ENCODE measurements around the gene DLEC1.

The DLEC1 gene

DNA sequence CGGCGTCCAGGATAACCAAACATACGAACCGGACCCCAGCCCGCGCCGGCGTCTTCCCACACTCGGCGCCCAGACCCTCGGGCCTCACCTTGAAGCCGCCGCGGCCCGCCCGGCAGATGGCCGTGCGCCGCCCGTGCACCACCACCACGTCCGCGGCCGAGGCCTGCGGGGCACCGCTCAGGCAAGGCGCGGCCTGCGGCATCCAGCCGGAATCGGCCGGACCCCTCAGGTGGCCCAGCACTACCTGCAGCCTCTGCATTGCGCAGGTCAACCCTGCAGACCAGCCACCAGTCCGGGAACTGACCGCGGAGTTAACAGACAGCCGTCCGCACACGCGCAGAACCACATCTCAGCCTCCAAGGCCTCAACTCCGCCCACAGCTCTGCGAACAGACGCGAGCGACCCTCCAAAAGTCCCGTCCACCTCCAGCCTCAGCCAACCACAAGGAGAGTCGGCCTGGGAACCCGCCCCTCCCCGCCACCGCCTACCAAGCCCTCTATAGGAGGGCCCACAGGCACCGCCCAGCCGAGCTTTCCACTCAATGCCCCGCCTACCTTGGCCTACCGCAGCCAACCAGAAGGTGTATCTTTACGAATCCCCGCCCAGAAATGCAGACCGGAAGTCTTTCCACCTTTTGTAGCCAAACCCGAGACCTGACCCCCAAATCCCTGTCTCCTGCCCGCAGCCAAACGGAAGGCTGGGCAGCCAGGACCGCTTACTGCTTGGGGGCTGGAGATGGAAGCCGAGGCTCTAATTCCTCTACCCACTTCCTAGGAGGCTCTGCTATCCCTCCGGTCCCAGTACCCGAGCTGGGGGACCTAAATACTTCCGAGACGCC lies 98.0 kb downstream of the DLEC1 start, which contains the start of gene ACAA1:
Gene ACAA1 (minus strand): TSS at position 351 of the 838 bp plus-strand sequence. CDS start 92 bp downstream, at position 259.
- ChIA-PET CTCF (interaction anchor here (0.6 kb wide), 1 partner anchor 209 kb away, joined by 4 read pairs; no protein-coding TSS in a partner anchor), POLR2A (ENCODE audit: low non-redundant PET) (interaction anchor here (0.7 kb wide), 2 partner anchors 28 to 193 kb away, joined by 3 to 4 read pairs; partner anchors contain the start of gene OXSR1)
- H3K27ac ChIP-seq: peak within 1 kb of the TSS; percentile 90
- TF ChIP-seq, protein P1, sequence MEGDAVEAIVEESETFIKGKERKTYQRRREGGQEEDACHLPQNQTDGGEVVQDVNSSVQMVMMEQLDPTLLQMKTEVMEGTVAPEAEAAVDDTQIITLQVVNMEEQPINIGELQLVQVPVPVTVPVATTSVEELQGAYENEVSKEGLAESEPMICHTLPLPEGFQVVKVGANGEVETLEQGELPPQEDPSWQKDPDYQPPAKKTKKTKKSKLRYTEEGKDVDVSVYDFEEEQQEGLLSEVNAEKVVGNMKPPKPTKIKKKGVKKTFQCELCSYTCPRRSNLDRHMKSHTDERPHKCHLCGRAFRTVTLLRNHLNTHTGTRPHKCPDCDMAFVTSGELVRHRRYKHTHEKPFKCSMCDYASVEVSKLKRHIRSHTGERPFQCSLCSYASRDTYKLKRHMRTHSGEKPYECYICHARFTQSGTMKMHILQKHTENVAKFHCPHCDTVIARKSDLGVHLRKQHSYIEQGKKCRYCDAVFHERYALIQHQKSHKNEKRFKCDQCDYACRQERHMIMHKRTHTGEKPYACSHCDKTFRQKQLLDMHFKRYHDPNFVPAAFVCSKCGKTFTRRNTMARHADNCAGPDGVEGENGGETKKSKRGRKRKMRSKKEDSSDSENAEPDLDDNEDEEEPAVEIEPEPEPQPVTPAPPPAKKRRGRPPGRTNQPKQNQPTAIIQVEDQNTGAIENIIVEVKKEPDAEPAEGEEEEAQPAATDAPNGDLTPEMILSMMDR (conservative IDR thresholded peaks at IDR 0.05; ENCODE audit: low read depth): no peak
- DNase-seq (ENCODE audit: low spot score): peak; percentile 93

DNA sequence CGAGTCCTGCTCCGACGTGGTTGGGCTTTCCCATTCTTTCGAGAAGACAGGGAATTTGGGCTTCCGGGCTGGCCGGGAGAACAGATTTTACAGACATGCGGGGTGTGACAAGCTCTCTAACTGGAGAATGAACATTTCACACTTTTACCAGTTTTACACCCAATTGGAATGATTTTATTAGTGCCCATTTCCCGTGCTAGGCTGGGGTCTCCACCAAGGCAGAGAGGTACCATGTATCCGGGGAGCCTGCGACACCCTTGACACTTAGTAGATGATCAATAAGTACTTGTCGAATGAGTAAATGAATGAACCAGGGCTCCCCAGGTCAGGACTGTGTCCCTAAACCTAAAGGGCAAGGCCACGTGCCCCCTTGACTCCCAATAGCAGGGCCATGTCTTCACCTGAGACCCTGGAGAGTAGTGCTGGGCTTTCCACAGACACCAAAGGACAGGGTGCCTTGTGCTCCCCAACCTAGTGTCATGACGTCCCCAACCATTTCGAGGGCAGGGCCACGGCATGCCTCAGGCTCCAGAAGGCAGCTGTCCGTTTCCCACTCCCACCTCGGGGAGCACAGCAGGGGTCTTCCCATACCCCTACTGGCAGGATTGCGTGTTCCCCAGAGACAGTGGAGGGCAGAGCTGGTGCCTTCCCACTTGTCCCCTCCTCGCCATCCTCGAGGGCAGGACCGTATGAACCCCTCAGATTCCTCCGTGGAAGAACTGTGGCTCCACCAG lies 98.8 kb downstream of the DLEC1 start:
- no peak for DNase-seq (ENCODE audit: low spot score)
- ChIA-PET POLR2A (ENCODE audit: low non-redundant PET) (interaction anchor here (0.7 kb wide), 1 partner anchor 194 kb away, joined by 3 read pairs; no protein-coding TSS in a partner anchor), CTCF (no interaction called here)
- peak overlapping the region; percentile 90 for H3K27ac ChIP-seq
- TF ChIP-seq, protein P1 (conservative IDR thresholded peaks at IDR 0.05; ENCODE audit: low read depth): no peak

DNA sequence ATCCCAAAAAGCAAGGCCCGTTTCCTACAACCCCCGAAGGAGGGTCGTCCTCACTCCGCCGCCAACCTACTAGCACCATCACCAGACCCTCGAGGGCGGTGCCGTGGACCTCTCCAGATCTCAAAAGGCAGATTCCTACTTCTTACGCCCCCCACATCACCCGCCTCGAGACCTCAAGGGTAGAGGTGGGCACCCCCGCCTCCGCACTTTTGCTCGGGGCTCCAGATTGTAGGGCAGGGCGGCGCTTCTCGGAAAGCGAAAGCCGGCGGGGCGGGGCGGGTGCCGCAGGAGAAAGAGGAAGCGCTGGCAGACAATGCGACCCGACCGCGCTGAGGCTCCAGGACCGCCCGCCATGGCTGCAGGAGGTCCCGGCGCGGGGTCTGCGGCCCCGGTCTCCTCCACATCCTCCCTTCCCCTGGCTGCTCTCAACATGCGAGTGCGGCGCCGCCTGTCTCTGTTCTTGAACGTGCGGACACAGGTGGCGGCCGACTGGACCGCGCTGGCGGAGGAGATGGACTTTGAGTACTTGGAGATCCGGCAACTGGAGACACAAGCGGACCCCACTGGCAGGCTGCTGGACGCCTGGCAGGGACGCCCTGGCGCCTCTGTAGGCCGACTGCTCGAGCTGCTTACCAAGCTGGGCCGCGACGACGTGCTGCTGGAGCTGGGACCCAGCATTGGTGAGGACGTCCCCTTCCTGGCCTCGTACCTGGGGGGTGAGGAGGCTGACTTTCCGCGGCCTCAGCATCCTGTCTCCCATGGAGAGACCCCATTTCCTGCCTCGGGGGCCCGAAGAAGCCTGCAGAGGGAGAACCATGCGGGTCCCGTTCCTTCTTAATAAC lies 99.6 kb downstream of the DLEC1 start, which contains the start of gene MYD88:
Gene MYD88 (plus strand): TSS at position 313 of the 842 bp plus-strand sequence. CDS start 40 bp downstream, at position 353.
- POLR2A ChIA-PET (ENCODE audit: low non-redundant PET): no interaction called here
- peak within 1 kb of the TSS; percentile 90 for H3K27ac ChIP-seq
- CTCF ChIA-PET: no interaction called here
- TF ChIP-seq, protein P1 (conservative IDR thresholded peaks at IDR 0.05; ENCODE audit: low read depth): no peak
- DNase-seq (ENCODE audit: low spot score): peak; percentile 43

DNA sequence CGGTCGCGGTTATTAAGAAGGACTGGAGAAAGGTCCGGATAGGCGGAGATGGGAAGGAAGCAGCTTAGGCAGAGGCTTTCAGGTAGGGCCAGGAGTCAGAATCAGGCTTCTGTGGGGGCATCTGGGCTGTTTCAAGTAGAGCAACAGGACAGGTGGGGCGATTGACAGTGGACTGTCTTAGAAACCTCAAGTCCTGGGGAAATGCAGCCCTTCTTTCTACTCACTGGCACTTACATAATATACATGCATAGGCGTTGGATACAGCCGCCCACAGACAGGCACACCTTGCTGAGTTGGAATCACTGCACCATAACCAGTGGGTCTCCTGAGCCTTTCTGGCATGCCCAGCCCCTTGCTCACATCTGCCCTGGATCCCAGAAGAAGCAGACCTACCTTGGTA lies 100.2 kb downstream of the DLEC1 start:
- H3K27ac ChIP-seq: peak overlapping the region; percentile 90
- TF ChIP-seq, protein P1 (conservative IDR thresholded peaks at IDR 0.05; ENCODE audit: low read depth): no peak
- ChIA-PET POLR2A (ENCODE audit: low non-redundant PET) (no interaction called here), CTCF (no interaction called here)
- no peak for DNase-seq (ENCODE audit: low spot score)

DNA sequence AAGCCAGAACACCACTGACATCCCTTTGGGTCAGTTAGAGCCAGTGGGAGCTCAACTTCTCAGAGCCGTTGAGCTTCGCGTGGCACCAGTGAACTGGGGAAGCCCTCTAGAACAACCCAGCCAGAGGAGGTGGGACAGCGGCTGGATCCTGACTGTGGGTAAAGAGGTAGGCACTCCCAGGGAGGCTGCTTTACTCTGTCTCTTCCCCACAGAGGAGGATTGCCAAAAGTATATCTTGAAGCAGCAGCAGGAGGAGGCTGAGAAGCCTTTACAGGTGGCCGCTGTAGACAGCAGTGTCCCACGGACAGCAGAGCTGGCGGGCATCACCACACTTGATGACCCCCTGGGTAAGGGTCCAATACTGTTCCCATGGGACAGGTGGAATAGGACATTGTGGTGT lies 100.6 kb downstream of the DLEC1 start:
- H3K27ac ChIP-seq: peak overlapping the region; percentile 90
- ChIA-PET CTCF (no interaction called here), POLR2A (ENCODE audit: low non-redundant PET) (no interaction called here)
- no peak for DNase-seq (ENCODE audit: low spot score)
- TF ChIP-seq, protein P1 (conservative IDR thresholded peaks at IDR 0.05; ENCODE audit: low read depth): no peak

Measured in RWPE1 (cell line).